ENCODE measurements around the gene SLC35E2B.
"Not testable (repeated sequence)": the region's sequence is repeated elsewhere in the genome, so short reads cannot be mapped to it uniquely, and the experiment has no call there.

GRCh38 chr1:1674806-1675205, 17.8 kb downstream of the SLC35E2B start:
- not testable (repeated sequence) for TF ChIP-seq CTCF (IDR thresholded peaks at IDR 0.05; ENCODE audit: insufficient read depth, low read length); POLR2AphosphoS5 (IDR thresholded peaks at IDR 0.05; ENCODE audit: low read depth); REST (IDR thresholded peaks at IDR 0.05; ENCODE audit: insufficient replicate concordance, low read depth); GABPA (IDR thresholded peaks at IDR 0.05; ENCODE audit: low read depth)

All from HL-60 (cell line).